Activated CD8-positive, alpha-beta T cell treated with anti-CD3 and anti-CD28 coated beads, Interleukin-2, amount 10 ng/mL, durations not matched to agents 7 days and 5 days (primary cell): ENCODE measurements around the gene NACC1. TPM values are rescaled to one million over a fixed set of nuclear protein-coding genes. Genes with fewer than 3 reads are reported as not detected.
"Not testable (repeated sequence)": the region's sequence is repeated elsewhere in the genome, so short reads cannot be mapped to it uniquely, and the experiment has no call there.

ENCODE experiments used
- ATAC-seq: fragments of 150-1000 bp; cut with Tn5 transposase; one replicate; pipeline ENCODE4 v1.10.0; 2021; ENCODE audit warnings: moderate library complexity
- CTCF ChIA-PET: fragments of 350-600 bp; sonication (Branson Sonifier 250); formaldehyde crosslinking; loops from one replicate; lab custom pipeline; 2021; ENCODE audit warnings: antibody characterized with exemption; lab: Charles Lee
- POLR2A ChIA-PET: fragments of 350-600 bp; sonication (Branson Sonifier 250); formaldehyde crosslinking; loops from one replicate; lab custom pipeline; 2021; ENCODE audit warnings: antibody characterized with exemption; lab: Charles Lee
- DNase-seq: peaks from one replicate; pipeline ENCODE4 v3.0.0-alpha.2; 2020
- H3K27ac Mint-ChIP-seq: one replicate; pipeline ENCODE4 v1.8.0; 2021; ENCODE audit warnings: mild to moderate bottlenecking, mixed read lengths
- H3K27me3 Mint-ChIP-seq: one replicate; pipeline ENCODE4 v1.8.0; 2021; ENCODE audit warnings: low read depth, mixed read lengths
- H3K36me3 Mint-ChIP-seq: one replicate; pipeline ENCODE4 v1.8.0; 2021; ENCODE audit warnings: low read depth, mixed read lengths
- H3K4me1 Mint-ChIP-seq: one replicate; pipeline ENCODE4 v1.8.0; 2021; ENCODE audit warnings: low read depth, mixed read lengths
- H3K4me3 Mint-ChIP-seq: one replicate; pipeline ENCODE4 v1.8.0; 2021; ENCODE audit warnings: mild to moderate bottlenecking, mixed read lengths
- H3K9me3 Mint-ChIP-seq: one replicate; pipeline ENCODE4 v1.8.0; 2022; ENCODE audit warnings: mixed read lengths; ENCODE audit not compliant: insufficient read depth
- total RNA-seq, 2 experiments: library from RNA; stranded (reverse); gene quantifications; one replicate each; pipeline ENCODE4 v1.2.3, GENCODE V29; 2021

Gene NACC1
- total RNA-seq, 2 experiments from 2014 or later, result 74.6 to 84.8 TPM

- ATAC-seq (no peak), DNase-seq (no peak)
- Mint-ChIP-seq H3K36me3 (peaks cover 24% of the 10 kb centered on the region), H3K27ac (no peak overlapping the region), H3K27me3 (no peaks in the 10 kb centered on the region), H3K9me3 (no peaks in the 10 kb centered on the region), H3K4me1 (peaks cover 29% of the 10 kb centered on the region), H3K4me3 (no peak overlapping the region)
- POLR2A ChIA-PET, result no interaction called here
- CTCF ChIA-PET, result interaction anchor here (1.0 kb wide), 1 partner anchor 170 kb away, joined by 4 read pairs; no protein-coding TSS in a partner anchor
Observed at GRCh38 chr19:13135068-13136062, 17.3 kb downstream of the NACC1 start.

- ChIA-PET CTCF (interaction anchor here (1.2 kb wide), 1 partner anchor 33 kb away, joined by 3 read pairs; no protein-coding TSS in a partner anchor), POLR2A (interaction anchor here (1.3 kb wide), 1 partner anchor 15 kb away, joined by 4 read pairs; no protein-coding TSS in a partner anchor)
- DNase-seq, result no peak
- Mint-ChIP-seq H3K36me3 (peaks cover 25% of the 10 kb centered on the region), H3K27ac (no peak overlapping the region), H3K9me3 (no peaks in the 10 kb centered on the region), H3K27me3 (no peaks in the 10 kb centered on the region), H3K4me3 (no peak overlapping the region), H3K4me1 (peaks cover 17% of the 10 kb centered on the region)
- no peak for ATAC-seq
Observed at GRCh38 chr19:13137290-13137794, 19.3 kb downstream of the NACC1 start.

- Mint-ChIP-seq H3K4me3 (no peak overlapping the region), H3K27me3 (no peaks in the 10 kb centered on the region), H3K4me1 (peaks cover 7% of the 10 kb centered on the region), H3K27ac (no peak overlapping the region), H3K36me3 (peaks cover 21% of the 10 kb centered on the region), H3K9me3 (no peaks in the 10 kb centered on the region)
- ChIA-PET CTCF (no interaction called here), POLR2A (interaction anchor here (0.6 to 0.8 kb wide), 2 partner anchors 14 kb away, joined by 3 read pairs; no protein-coding TSS in a partner anchor)
- DNase-seq (no peak), ATAC-seq (no peak)
Observed at GRCh38 chr19:13138171-13138915, 20.3 kb downstream of the NACC1 start.

- H3K9me3 Mint-ChIP-seq, result no peaks in the 10 kb centered on the region
- H3K36me3 Mint-ChIP-seq, result peaks cover 21% of the 10 kb centered on the region
- H3K27ac Mint-ChIP-seq, result no peak overlapping the region
- DNase-seq (no peak), ATAC-seq (no peak)
- H3K4me3 Mint-ChIP-seq, result no peak overlapping the region
- ChIA-PET POLR2A (interaction anchor here (0.6 kb wide), 1 partner anchor 14 kb away, joined by 3 read pairs; no protein-coding TSS in a partner anchor), CTCF (no interaction called here)
- no peaks in the 10 kb centered on the region for H3K27me3 Mint-ChIP-seq
- peaks cover 3% of the 10 kb centered on the region for H3K4me1 Mint-ChIP-seq
Observed at GRCh38 chr19:13138916-13139198, 20.8 kb downstream of the NACC1 start.

- ATAC-seq (no peak), DNase-seq (no peak)
- H3K4me3 Mint-ChIP-seq, result no peak overlapping the region
- peaks cover 3% of the 10 kb centered on the region for H3K4me1 Mint-ChIP-seq
- peaks cover 21% of the 10 kb centered on the region for H3K36me3 Mint-ChIP-seq
- H3K27me3 Mint-ChIP-seq, result no peaks in the 10 kb centered on the region
- CTCF ChIA-PET, result no interaction called here
- H3K27ac Mint-ChIP-seq, result peak overlapping the region; percentile 67
- POLR2A ChIA-PET, result no interaction called here
- H3K9me3 Mint-ChIP-seq, result no peaks in the 10 kb centered on the region
Observed at GRCh38 chr19:13139633-13140311, 21.7 kb downstream of the NACC1 start.

- no peak overlapping the region for H3K27ac Mint-ChIP-seq
- no peaks in the 10 kb centered on the region for H3K27me3 Mint-ChIP-seq
- H3K4me1 Mint-ChIP-seq, result peaks cover 18% of the 10 kb centered on the region
- no peaks in the 10 kb centered on the region for H3K9me3 Mint-ChIP-seq
- H3K4me3 Mint-ChIP-seq, result no peak overlapping the region
- peaks cover 10% of the 10 kb centered on the region for H3K36me3 Mint-ChIP-seq
- ATAC-seq, result no peak
- CTCF ChIA-PET, result interaction anchor here (1.2 kb wide), 1 partner anchor 42 kb away, joined by 4 read pairs; no protein-coding TSS in a partner anchor
- no peak for DNase-seq
- POLR2A ChIA-PET, result no interaction called here
Observed at GRCh38 chr19:13146763-13147563, 28.9 kb downstream of the NACC1 start.

GRCh38 chr19:13149173-13149627 is 31.1 kb downstream of the NACC1 start:
- Mint-ChIP-seq H3K27ac (peak overlapping the region; percentile 66), H3K4me3 (peak overlapping the region; percentile 99), H3K4me1 (peaks cover 20% of the 10 kb centered on the region), H3K36me3 (peaks cover 21% of the 10 kb centered on the region)
- H3K9me3 Mint-ChIP-seq, DNase-seq, ATAC-seq, H3K27me3 Mint-ChIP-seq: not testable (repeated sequence)
- ChIA-PET POLR2A (interaction anchor here (0.7 to 2.1 kb wide), 5 partner anchors 14 to 32 kb away, joined by 3 to 15 read pairs (median 5); partner anchors contain the start of gene NACC1), CTCF (interaction anchor here (0.9 to 2.3 kb wide), 7 partner anchors 14 to 184 kb away, joined by 3 to 11 read pairs (median 6); partner anchors contain the start of gene NACC1)

GRCh38 chr19:13149628-13150186 is 31.6 kb downstream of the NACC1 start:
- ChIA-PET CTCF (interaction anchor here (0.9 to 2.3 kb wide), 7 partner anchors 14 to 184 kb away, joined by 3 to 11 read pairs (median 6); partner anchors contain the start of gene NACC1), POLR2A (interaction anchor here (0.5 to 2.1 kb wide), 9 partner anchors 13 to 1200 kb away, joined by 3 to 15 read pairs (median 4); partner anchors contain the start of gene NACC1)
- Mint-ChIP-seq H3K4me1 (peaks cover 20% of the 10 kb centered on the region), H3K27me3 (peaks cover 2% of the 10 kb centered on the region), H3K27ac (peak overlapping the region; percentile 99), H3K9me3 (no peaks in the 10 kb centered on the region), H3K36me3 (peaks cover 24% of the 10 kb centered on the region), H3K4me3 (peak overlapping the region; percentile 99)
- peak; percentile 2 for ATAC-seq
- DNase-seq, result peak; percentile 62

GRCh38 chr19:13150187-13150930 is 32.3 kb downstream of the NACC1 start, which contains the start of the genes IER2 and STX10:
IER2 (plus strand) TSS chr19:13150411; CDS start chr19:13153187, 2,776 bp downstream.
STX10 (minus strand) TSS chr19:13150375; CDS start chr19:13150173, 202 bp downstream.
- peak within 1 kb of the TSS; percentile 99 for H3K4me3 Mint-ChIP-seq
- ATAC-seq, result peak; percentile 42
- peaks cover 30% of the 10 kb centered on the region for H3K36me3 Mint-ChIP-seq
- CTCF ChIA-PET, result interaction anchor here (0.9 to 2.3 kb wide), 7 partner anchors 13 to 185 kb away, joined by 3 to 11 read pairs (median 6); partner anchors contain the start of gene NACC1
- DNase-seq, result peak; percentile 95
- H3K27ac Mint-ChIP-seq, result peak within 1 kb of the TSS; percentile 99
- peaks cover 20% of the 10 kb centered on the region for H3K4me1 Mint-ChIP-seq
- H3K27me3 Mint-ChIP-seq, result peaks cover 2% of the 10 kb centered on the region
- no peaks in the 10 kb centered on the region for H3K9me3 Mint-ChIP-seq
- POLR2A ChIA-PET, result interaction anchor here (0.5 to 2.1 kb wide), 13 partner anchors 13 to 1199 kb away, joined by 3 to 15 read pairs (median 3); partner anchors contain the start of gene NACC1
